H1 (cell line): Measurements from ENCODE around the gene TMPRSS9. TPM values are rescaled to one million over a fixed set of nuclear protein-coding genes. Genes with fewer than 3 reads are reported as not detected.

Experiments used
- CTCF ChIA-PET: fragments of 300-600 bp; sonication (Branson Sonifier 250); formaldehyde crosslinking; loops from one replicate; lab custom pipeline; 2021; ENCODE audit not compliant: partially characterized antibody; lab: Charles Lee
- POLR2A ChIA-PET: fragments of 300-600 bp; sonication (Branson Sonifier 250); formaldehyde crosslinking; loops from one replicate; lab custom pipeline; 2021; ENCODE audit warnings: inconsistent platforms; ENCODE audit not compliant: partially characterized antibody; lab: Charles Lee
- DNase-seq, 2 experiments: peaks; one replicate each; pipeline versions ENCODE4 v3.0.0 to v3.0.0-alpha.2; 2010 to 2022; ENCODE audit warnings: low spot score in 2 of 2, low read depth in 1 of 2, mixed read lengths in 1 of 2
- FAIRE-seq: peaks from 2 replicates; lab custom pipeline; 2011; peaks lifted over from hg19 to GRCh38; lab: Jason Lieb, UNC
- H2AFZ ChIP-seq: 2 replicates; pipeline ENCODE4 v1.8.1; 2012; ENCODE audit warnings: low read length, inconsistent platforms
- H2AK5ac ChIP-seq: 2 replicates; pipeline ENCODE4 v1.6.1; 2013; ENCODE audit warnings: low read depth, low read length
- H2BK120ac ChIP-seq: replicated peaks from 2 replicates; pipeline ENCODE3; 2013; ENCODE audit warnings: low read depth, low read length, inconsistent platforms
- H2BK12ac ChIP-seq: 2 replicates; pipeline ENCODE4 v1.6.1; 2013; ENCODE audit warnings: low read depth, low read length
- H2BK15ac ChIP-seq: 2 replicates; pipeline ENCODE4 v1.6.1; 2013; ENCODE audit warnings: low read length
- H2BK20ac ChIP-seq: 2 replicates; pipeline ENCODE4 v1.6.1; 2013; ENCODE audit warnings: low read length
- H2BK5ac ChIP-seq: 2 replicates; pipeline ENCODE4 v1.6.1; 2013; ENCODE audit warnings: low read depth, low read length
- H3K14ac ChIP-seq: 2 replicates; pipeline ENCODE4 v1.6.1; 2013; ENCODE audit warnings: inconsistent platforms; ENCODE audit not compliant: insufficient read length
- H3K18ac ChIP-seq: 2 replicates; pipeline ENCODE4 v1.6.1; 2013; ENCODE audit warnings: low read length; ENCODE audit errors: extremely low read depth
- H3K23ac ChIP-seq: 2 replicates; pipeline ENCODE4 v1.6.1; 2013; ENCODE audit warnings: inconsistent platforms; ENCODE audit not compliant: insufficient read length
- H3K23me2 ChIP-seq: 2 replicates; pipeline ENCODE4 v1.6.1; 2013; ENCODE audit warnings: low read depth, low read length
- H3K27ac ChIP-seq: 2 replicates; pipeline ENCODE4 v1.6.1; 2011; ENCODE audit warnings: low read depth, low read length, inconsistent platforms
- H3K27me3 ChIP-seq, 4 experiments: replicated peaks in 1 of 4; 1 replicate in 1 of 4; 2 replicates in 3 of 4; pipeline versions ENCODE4 v1.6.1 to v1.8.1; 2011 to 2013; ENCODE audit warnings: low read length in 3 of 4, mild to moderate bottlenecking in 3 of 4, inconsistent platforms in 2 of 4, mixed read lengths in 2 of 4, moderate library complexity in 1 of 4; ENCODE audit not compliant: control insufficient read depth in 3 of 4, insufficient read depth in 3 of 4; ENCODE audit errors: extremely low read depth in 1 of 4
- H3K36me3 ChIP-seq, 4 experiments: 2 replicates each; pipeline versions ENCODE4 v1.6.1 to v1.8.1; 2011 to 2013; ENCODE audit warnings: mild to moderate bottlenecking in 4 of 4, low read length in 3 of 4, moderate library complexity in 2 of 4, control low read depth in 1 of 4, inconsistent platforms in 1 of 4; ENCODE audit not compliant: insufficient read depth in 4 of 4, control insufficient read depth in 2 of 4
- H3K4ac ChIP-seq: replicated peaks from 2 replicates; pipeline ENCODE3; 2013; ENCODE audit warnings: low read length, low read depth, mixed read lengths, inconsistent platforms; ENCODE audit not compliant: insufficient read length
- H3K4me1 ChIP-seq, 4 experiments: replicated peaks in 1 of 4; 1 replicate in 1 of 4; 2 replicates in 3 of 4; pipeline versions ENCODE4 v1.6.1 to v1.8.1; 2011 to 2013; ENCODE audit warnings: low read length in 3 of 4, inconsistent platforms in 2 of 4, mixed read lengths in 1 of 4; ENCODE audit not compliant: insufficient read depth in 4 of 4, control insufficient read depth in 3 of 4
- H3K4me2 ChIP-seq, 2 experiments: 2 replicates each; pipeline versions ENCODE4 v1.6.1 to v1.8.1; 2011 to 2013; ENCODE audit warnings: low read depth in 2 of 2, low read length in 2 of 2, control low read depth in 1 of 2, inconsistent platforms in 1 of 2, mild to moderate bottlenecking in 1 of 2; ENCODE audit not compliant: insufficient read depth in 1 of 2
- H3K4me3 ChIP-seq, 4 experiments: fragments of 200-600, 300-600 bp in 1 of 4; sonication (generic), shearing (Covaris generic), sonication (Bioruptor Twin) in 1 of 4; 2 replicates each; pipeline versions ENCODE4 v1.5.1 to v1.8.1; 2011 to 2016; ENCODE audit warnings: low read length in 4 of 4, low read depth in 3 of 4, control low read depth in 2 of 4, inconsistent platforms in 2 of 4, mild to moderate bottlenecking in 2 of 4, mixed read lengths in 1 of 4, moderate library complexity in 1 of 4; ENCODE audit not compliant: insufficient read depth in 2 of 4; ENCODE audit errors: extremely low read depth in 1 of 4
- H3K56ac ChIP-seq: replicated peaks from 2 replicates; pipeline ENCODE3; 2013; ENCODE audit warnings: low read depth, mild to moderate bottlenecking, mixed read lengths, low read length, inconsistent platforms; ENCODE audit not compliant: insufficient read length
- H3K79me1 ChIP-seq: 2 replicates; pipeline ENCODE4 v1.6.1; 2013; ENCODE audit warnings: low read depth, low read length, control low read depth
- H3K79me2 ChIP-seq, 2 experiments: 2 replicates each; pipeline versions ENCODE4 v1.6.1 to v1.8.1; 2012 to 2013; ENCODE audit warnings: low read length in 2 of 2, mild to moderate bottlenecking in 2 of 2, inconsistent platforms in 1 of 2; ENCODE audit not compliant: insufficient read depth in 2 of 2, control insufficient read depth in 1 of 2
- H3K9ac ChIP-seq, 4 experiments: replicated peaks in 1 of 4; 1 replicate in 1 of 4; 2 replicates in 3 of 4; pipeline versions ENCODE4 v1.6.1 to v1.8.1; 2011 to 2013; ENCODE audit warnings: low read depth in 3 of 4, low read length in 3 of 4, control low read depth in 2 of 4, mild to moderate bottlenecking in 2 of 4, moderate library complexity in 2 of 4, inconsistent platforms in 1 of 4; ENCODE audit errors: extremely low read depth in 1 of 4
- H3K9me3 ChIP-seq, 2 experiments: 2 replicates each; pipeline versions ENCODE4 v1.6.1 to v1.8.1; 2012 to 2013; ENCODE audit warnings: mild to moderate bottlenecking in 2 of 2, moderate library complexity in 2 of 2, control low read depth in 1 of 2, inconsistent platforms in 1 of 2, low read depth in 1 of 2, low read length in 1 of 2, mixed read lengths in 1 of 2; ENCODE audit not compliant: insufficient read depth in 2 of 2
- H4K20me1 ChIP-seq, 2 experiments: replicated peaks in 1 of 2; 2 replicates each; pipeline versions ENCODE3 to v1.8.1; 2011 to 2013; ENCODE audit warnings: inconsistent platforms in 2 of 2, low read length in 2 of 2, mild to moderate bottlenecking in 1 of 2; ENCODE audit not compliant: insufficient read depth in 2 of 2, control insufficient read depth in 1 of 2
- H4K5ac ChIP-seq: 2 replicates; pipeline ENCODE4 v1.6.1; 2013; ENCODE audit warnings: low read length, low read depth, mixed read lengths, inconsistent platforms; ENCODE audit not compliant: insufficient read length
- H4K8ac ChIP-seq: 2 replicates; pipeline ENCODE4 v1.8.0; 2013; ENCODE audit warnings: mild to moderate bottlenecking, moderate library complexity, low read length, inconsistent platforms; ENCODE audit not compliant: insufficient read depth; ENCODE audit errors: extremely low read depth
- H4K91ac ChIP-seq: replicated peaks from 2 replicates; pipeline ENCODE3; 2013; ENCODE audit warnings: low read length, mixed read lengths, inconsistent platforms; ENCODE audit not compliant: insufficient read length
- CREB1 ChIP-seq: IDR thresholded peaks from 2 replicates; pipeline ENCODE4 v1.6.1; 2012; ENCODE audit warnings: inconsistent platforms
- CTBP2 ChIP-seq: IDR thresholded peaks from 2 replicates; pipeline ENCODE4 v1.7.0; 2011; ENCODE audit warnings: borderline replicate concordance, mild to moderate bottlenecking, moderate library complexity, mixed read lengths, low read length; ENCODE audit not compliant: insufficient read depth, insufficient read length
- HDAC6 ChIP-seq: IDR thresholded peaks from one replicate; pipeline ENCODE4 v1.7.1; 2012; ENCODE audit warnings: low read depth, mild to moderate bottlenecking, inconsistent platforms, low read length, moderate library complexity
- KDM4A ChIP-seq: IDR thresholded peaks from one replicate; pipeline ENCODE4 v1.7.1; 2012; ENCODE audit warnings: low read depth, mild to moderate bottlenecking, moderate library complexity, low read length, inconsistent platforms; ENCODE audit not compliant: severe bottlenecking
- NRF1 ChIP-seq: IDR thresholded peaks from 2 replicates; pipeline ENCODE4 v1.6.1; 2011; ENCODE audit warnings: mild to moderate bottlenecking, low read depth, low read length, improper control_type of control experiment
- POLR2A ChIP-seq, 2 experiments: IDR thresholded peaks; 1 replicate in 1 of 2; 2 replicates in 1 of 2; pipeline ENCODE4 v1.6.1; 2011; ENCODE audit warnings: low read depth in 2 of 2, low read length in 2 of 2, mild to moderate bottlenecking in 2 of 2; ENCODE audit errors: control extremely low read depth in 1 of 2
- RXRA ChIP-seq: IDR thresholded peaks from 2 replicates; pipeline ENCODE4 v1.6.1; 2011; ENCODE audit warnings: low read depth, mild to moderate bottlenecking, low read length, moderate library complexity; ENCODE audit not compliant: insufficient read depth
- SRF ChIP-seq: IDR thresholded peaks from 2 replicates; pipeline ENCODE4 v1.6.1; 2011; ENCODE audit warnings: mild to moderate bottlenecking, low read depth, low read length, moderate library complexity
- WGBS, 2 experiments: shearing (Covaris generic) in 1 of 2; methylation state at CpG; one replicate each; pipeline versions ENCODE4 v1.1.6 to v1.1.7; 2013 to 2015; ENCODE audit warnings: low lambda C conversion rate in 2 of 2, mixed read lengths in 2 of 2, inconsistent platforms in 1 of 2, low coverage in 1 of 2, missing lambda C conversion rate in 1 of 2; ENCODE audit not compliant: insufficient replicate concordance in 2 of 2, insufficient coverage in 1 of 2, insufficient read length in 1 of 2; ENCODE audit errors: extremely low coverage in 1 of 2, missing lambda C conversion rate in 1 of 2; 5-methylcytosine and 5-hydroxymethylcytosine counted together
- polyA plus RNA-seq, 7 experiments: library from polyadenylated mRNA; depleted of rRNA in 3 of 7; stranded (reverse) in 5 of 7; unstranded in 2 of 7; fragments of >200 nt in 5 of 7; fragments of 200-250 nt in 2 of 7; gene quantifications; 1 replicate in 5 of 7; 2 replicates in 1 of 7; 4 replicates in 1 of 7; pipeline versions ENCODE4 v1.2.1 to v1.2.3, GENCODE V29; 2011 to 2013; ENCODE audit warnings: missing spikeins in 2 of 7, mixed read lengths in 2 of 7
- total RNA-seq: library from RNA; stranded (reverse); fragmentation: NEBNext Ultra II Directional; extraction: Animal tissue kit (Norgen Biotek cat#: 25700); gene quantifications from 2 replicates; pipeline ENCODE4 v1.2.1, GENCODE V29; 2021
- TF ChIP-seq, protein P1 (sequence below): IDR thresholded peaks from 2 replicates; pipeline ENCODE4 v1.6.1; 2012; ENCODE audit warnings: inconsistent platforms
- TF ChIP-seq, protein P2 (sequence below): IDR thresholded peaks from 2 replicates; pipeline ENCODE4 v1.6.1; 2012; ENCODE audit warnings: inconsistent platforms
- TF ChIP-seq, protein P3 (sequence below): IDR thresholded peaks from 2 replicates; pipeline ENCODE4 v1.6.1; 2012; ENCODE audit warnings: low read length, inconsistent platforms

TMPRSS9 gene
- total and polyA plus RNA-seq, 2 of the 8 experiments (the other 6 are each of a cell fraction or from before 2014, with no cell fraction given), result 0.15 to 0.19 TPM

- H2BK120ac ChIP-seq, result no peak overlapping the region
- no peaks in the 10 kb centered on the region for H3K27me3 ChIP-seq
- H3K14ac ChIP-seq, result no peak overlapping the region
- peaks cover 2 to 23% (median 6%) of the 10 kb centered on the region in 4 experiments; a peak in 3 of 8 replicates for H3K36me3 ChIP-seq
- no peak overlapping the region for H4K91ac ChIP-seq
- no peak overlapping the region for H2AFZ ChIP-seq
- no peak overlapping the region for H2BK12ac ChIP-seq
- no peak overlapping the region for H4K5ac ChIP-seq
- no peak overlapping the region for H3K4ac ChIP-seq
- no peak overlapping the region for H3K23ac ChIP-seq
- peaks cover 9 to 20% of the 10 kb centered on the region in 2 experiments for H4K20me1 ChIP-seq
- peaks cover 3% of the 10 kb centered on the region; the same call in 1 of the 2 replicates for H3K23me2 ChIP-seq
- no peak overlapping the region for H2BK15ac ChIP-seq
- peaks cover 15% of the 10 kb centered on the region for H3K79me1 ChIP-seq
- no peak overlapping the region for H3K9ac ChIP-seq
- peaks cover 0 to 8% (median 2%) of the 10 kb centered on the region in 4 experiments; a peak in 4 of 7 replicates for H3K4me1 ChIP-seq
- no peak overlapping the region for H2BK20ac ChIP-seq
- H3K79me2 ChIP-seq, result peaks cover 2 to 13% of the 10 kb centered on the region in 2 experiments
- H3K4me2 ChIP-seq, result no peak overlapping the region
- no peak overlapping the region for H3K18ac ChIP-seq
- CTCF ChIA-PET, result no interaction called here
- POLR2A ChIA-PET, result interaction anchor here (1.3 kb wide), 1 partner anchor 14 kb away, joined by 4 read pairs; no protein-coding TSS in a partner anchor
- no peak overlapping the region for H4K8ac ChIP-seq
- FAIRE-seq, result no peak
- no peak overlapping the region for H2AK5ac ChIP-seq
- DNase-seq, result no peak
- H2BK5ac ChIP-seq, result no peak overlapping the region
- H3K27ac ChIP-seq, result no peak overlapping the region
- no peak overlapping the region for H3K4me3 ChIP-seq
- no peak overlapping the region for H3K56ac ChIP-seq
- H3K9me3 ChIP-seq, result no peaks in the 10 kb centered on the region
- WGBS, 2 experiments, result 98% methylated on average over 19 of the region's 24 CpGs; no CpG with 5 or more reads in 1 of the 2 experiments
- TF ChIP-seq, protein P1, sequence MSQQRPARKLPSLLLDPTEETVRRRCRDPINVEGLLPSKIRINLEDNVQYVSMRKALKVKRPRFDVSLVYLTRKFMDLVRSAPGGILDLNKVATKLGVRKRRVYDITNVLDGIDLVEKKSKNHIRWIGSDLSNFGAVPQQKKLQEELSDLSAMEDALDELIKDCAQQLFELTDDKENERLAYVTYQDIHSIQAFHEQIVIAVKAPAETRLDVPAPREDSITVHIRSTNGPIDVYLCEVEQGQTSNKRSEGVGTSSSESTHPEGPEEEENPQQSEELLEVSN, result no peak
- TF ChIP-seq KDM4A (no peak), SRF (no peak), CTBP2 (no peak), POLR2A (IDR thresholded peaks at IDR 0.05; ENCODE audit: control extremely low read depth in 1 of 2, low read depth in 2 of 2, low read length in 2 of 2) (no peak), CREB1 (no peak), NRF1 (no peak), HDAC6 (no peak), RXRA (no peak)
- TF ChIP-seq, protein P2, sequence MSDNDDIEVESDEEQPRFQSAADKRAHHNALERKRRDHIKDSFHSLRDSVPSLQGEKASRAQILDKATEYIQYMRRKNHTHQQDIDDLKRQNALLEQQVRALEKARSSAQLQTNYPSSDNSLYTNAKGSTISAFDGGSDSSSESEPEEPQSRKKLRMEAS, result no peak
- TF ChIP-seq, protein P3, sequence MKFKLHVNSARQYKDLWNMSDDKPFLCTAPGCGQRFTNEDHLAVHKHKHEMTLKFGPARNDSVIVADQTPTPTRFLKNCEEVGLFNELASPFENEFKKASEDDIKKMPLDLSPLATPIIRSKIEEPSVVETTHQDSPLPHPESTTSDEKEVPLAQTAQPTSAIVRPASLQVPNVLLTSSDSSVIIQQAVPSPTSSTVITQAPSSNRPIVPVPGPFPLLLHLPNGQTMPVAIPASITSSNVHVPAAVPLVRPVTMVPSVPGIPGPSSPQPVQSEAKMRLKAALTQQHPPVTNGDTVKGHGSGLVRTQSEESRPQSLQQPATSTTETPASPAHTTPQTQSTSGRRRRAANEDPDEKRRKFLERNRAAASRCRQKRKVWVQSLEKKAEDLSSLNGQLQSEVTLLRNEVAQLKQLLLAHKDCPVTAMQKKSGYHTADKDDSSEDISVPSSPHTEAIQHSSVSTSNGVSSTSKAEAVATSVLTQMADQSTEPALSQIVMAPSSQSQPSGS, result no peak
These were observed 18.8 kb upstream of the TMPRSS9 start for GRCh38 chr19:2341244-2341751.
